Measurements from ENCODE around the gene MAP1B.

Gene MAP1B

GRCh38 chr5:72256536-72256935, 149.3 kb downstream of the MAP1B start:
- no peak for DNase-seq

Data from SW 1271 (cell line).